ENCODE measurements around the gene CEP57. TPM values are rescaled to one million over a fixed set of nuclear protein-coding genes. Genes with fewer than 3 reads are reported as not detected.

CEP57 gene
- total and polyA plus RNA-seq, 2 donors (not counting 1 experiment from before 2014, with no cell fraction given) = 30.6 to 55.8 TPM

DNA sequence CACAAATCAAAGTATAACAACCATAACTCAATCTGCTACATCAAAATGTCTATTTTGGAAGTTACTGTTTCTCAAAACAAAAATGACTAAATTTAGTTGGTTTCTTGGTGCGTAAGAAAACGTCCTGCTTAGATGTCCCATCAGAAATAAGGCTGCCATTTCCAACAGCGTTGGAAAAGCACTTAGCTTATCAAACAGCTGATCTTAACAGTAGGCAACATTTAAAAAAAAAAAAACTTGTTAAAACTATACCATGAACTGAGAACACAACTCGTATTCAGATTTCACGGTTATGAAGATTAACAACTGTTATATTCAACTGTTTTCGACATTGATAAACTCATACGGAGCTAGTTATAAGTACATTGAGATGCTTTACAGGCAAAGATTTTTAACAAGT is 2.4 kb downstream of the CEP57 start:
- H3K4me1 ChIP-seq (ENCODE audit: control insufficient read depth, extremely low read depth, insufficient read depth, low read length) = peaks cover 2% of the 10 kb centered on the region
- no peak for TF ChIP-seq EZH2 (IDR thresholded peaks at IDR 0.05; ENCODE audit: low read length, missing control alignments)
- TF ChIP-seq, protein P1, sequence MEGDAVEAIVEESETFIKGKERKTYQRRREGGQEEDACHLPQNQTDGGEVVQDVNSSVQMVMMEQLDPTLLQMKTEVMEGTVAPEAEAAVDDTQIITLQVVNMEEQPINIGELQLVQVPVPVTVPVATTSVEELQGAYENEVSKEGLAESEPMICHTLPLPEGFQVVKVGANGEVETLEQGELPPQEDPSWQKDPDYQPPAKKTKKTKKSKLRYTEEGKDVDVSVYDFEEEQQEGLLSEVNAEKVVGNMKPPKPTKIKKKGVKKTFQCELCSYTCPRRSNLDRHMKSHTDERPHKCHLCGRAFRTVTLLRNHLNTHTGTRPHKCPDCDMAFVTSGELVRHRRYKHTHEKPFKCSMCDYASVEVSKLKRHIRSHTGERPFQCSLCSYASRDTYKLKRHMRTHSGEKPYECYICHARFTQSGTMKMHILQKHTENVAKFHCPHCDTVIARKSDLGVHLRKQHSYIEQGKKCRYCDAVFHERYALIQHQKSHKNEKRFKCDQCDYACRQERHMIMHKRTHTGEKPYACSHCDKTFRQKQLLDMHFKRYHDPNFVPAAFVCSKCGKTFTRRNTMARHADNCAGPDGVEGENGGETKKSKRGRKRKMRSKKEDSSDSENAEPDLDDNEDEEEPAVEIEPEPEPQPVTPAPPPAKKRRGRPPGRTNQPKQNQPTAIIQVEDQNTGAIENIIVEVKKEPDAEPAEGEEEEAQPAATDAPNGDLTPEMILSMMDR (conservative IDR thresholded peaks at IDR 0.05 in 1 of 2, IDR thresholded peaks at IDR 0.05 in 1 of 2; ENCODE audit: low read depth in 1 of 2, low read length in 2 of 2) = no peak
- H3K9ac ChIP-seq (ENCODE audit: insufficient read depth, low read length) = no peak overlapping the region
- no peak overlapping the region for H3K27ac ChIP-seq (ENCODE audit: insufficient read depth, low read length)
- H3K4me3 ChIP-seq (replicated peaks in 1 of 4; ENCODE audit: control extremely low read depth in 1 of 4, insufficient read depth in 1 of 4, low read depth in 3 of 4, low read length in 4 of 4) = no peak overlapping the region
- no peak overlapping the region for H2AFZ ChIP-seq (ENCODE audit: low read length)
- DNase-seq (ENCODE audit: low read depth in 2 of 2) = no peak
- no peaks in the 10 kb centered on the region for H4K20me1 ChIP-seq (ENCODE audit: control insufficient read depth, extremely low read depth, insufficient read depth, low read length)
- H3K36me3 ChIP-seq (ENCODE audit: control insufficient read depth, insufficient read depth, low read length) = no peaks in the 10 kb centered on the region
- no peaks in the 10 kb centered on the region for H3K27me3 ChIP-seq (ENCODE audit: control insufficient read depth, insufficient read depth, low read length)
- H3K79me2 ChIP-seq (ENCODE audit: control insufficient read depth, insufficient read depth, low read length) = peaks cover 49% of the 10 kb centered on the region
- H3K9me3 ChIP-seq (ENCODE audit: control insufficient read depth, insufficient read depth, low read depth, low read length) = no peaks in the 10 kb centered on the region
- no peak overlapping the region for H3K4me2 ChIP-seq (ENCODE audit: extremely low read depth, insufficient read depth, low read length)

DNA sequence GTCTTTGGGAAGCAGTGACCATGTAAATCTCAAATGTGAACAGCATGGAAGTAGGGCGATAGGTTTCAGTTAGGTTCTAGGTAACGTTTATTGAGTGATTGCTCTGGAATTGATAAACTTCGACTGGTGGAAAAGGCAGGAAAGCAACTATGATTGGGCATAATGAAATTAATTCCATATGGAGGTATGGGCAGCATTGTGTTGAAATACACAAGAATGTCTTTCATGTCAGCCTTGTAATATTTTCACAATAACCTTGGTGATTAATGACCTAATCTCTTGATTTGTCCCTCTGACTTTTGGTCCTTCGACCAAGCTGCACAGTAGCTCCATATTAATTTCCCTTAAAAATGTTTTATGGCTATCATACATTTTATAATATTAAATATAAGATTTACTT is 2.8 kb downstream of the CEP57 start:
- DNase-seq (ENCODE audit: low read depth in 2 of 2) = no peak
- Histone ChIP-seq H4K20me1 (ENCODE audit: control insufficient read depth, extremely low read depth, insufficient read depth, low read length) (no peaks in the 10 kb centered on the region), H2AFZ (ENCODE audit: low read length) (no peak overlapping the region), H3K27me3 (ENCODE audit: control insufficient read depth, insufficient read depth, low read length) (no peaks in the 10 kb centered on the region), H3K4me3 (replicated peaks in 1 of 4; ENCODE audit: control extremely low read depth in 1 of 4, insufficient read depth in 1 of 4, low read depth in 3 of 4, low read length in 4 of 4) (no peak overlapping the region), H3K36me3 (ENCODE audit: control insufficient read depth, insufficient read depth, low read length) (no peaks in the 10 kb centered on the region), H3K4me2 (ENCODE audit: extremely low read depth, insufficient read depth, low read length) (no peak overlapping the region), H3K9ac (ENCODE audit: insufficient read depth, low read length) (no peak overlapping the region), H3K27ac (ENCODE audit: insufficient read depth, low read length) (no peak overlapping the region), H3K9me3 (ENCODE audit: control insufficient read depth, insufficient read depth, low read depth, low read length) (no peaks in the 10 kb centered on the region), H3K4me1 (ENCODE audit: control insufficient read depth, extremely low read depth, insufficient read depth, low read length) (peaks cover 2% of the 10 kb centered on the region), H3K79me2 (ENCODE audit: control insufficient read depth, insufficient read depth, low read length) (peaks cover 44% of the 10 kb centered on the region)
- no peak for TF ChIP-seq EZH2 (IDR thresholded peaks at IDR 0.05; ENCODE audit: low read length, missing control alignments)
- TF ChIP-seq, protein P1 (conservative IDR thresholded peaks at IDR 0.05 in 1 of 2, IDR thresholded peaks at IDR 0.05 in 1 of 2; ENCODE audit: low read depth in 1 of 2, low read length in 2 of 2) = no peak

GRCh38 chr11:95794086-95794485 is 3.8 kb downstream of the CEP57 start:
- DNase-seq (ENCODE audit: low read depth in 2 of 2) = peak in 1 of 2 donors; percentile 20
- Histone ChIP-seq H3K27ac (ENCODE audit: insufficient read depth, low read length) (no peak overlapping the region), H3K4me2 (ENCODE audit: extremely low read depth, insufficient read depth, low read length) (no peak overlapping the region), H3K9me3 (ENCODE audit: control insufficient read depth, insufficient read depth, low read depth, low read length) (no peaks in the 10 kb centered on the region), H3K4me3 (replicated peaks in 1 of 4; ENCODE audit: control extremely low read depth in 1 of 4, insufficient read depth in 1 of 4, low read depth in 3 of 4, low read length in 4 of 4) (no peak overlapping the region), H3K9ac (ENCODE audit: insufficient read depth, low read length) (no peak overlapping the region), H2AFZ (ENCODE audit: low read length) (no peak overlapping the region), H3K27me3 (ENCODE audit: control insufficient read depth, insufficient read depth, low read length) (no peaks in the 10 kb centered on the region), H3K36me3 (ENCODE audit: control insufficient read depth, insufficient read depth, low read length) (no peaks in the 10 kb centered on the region), H4K20me1 (ENCODE audit: control insufficient read depth, extremely low read depth, insufficient read depth, low read length) (no peaks in the 10 kb centered on the region), H3K79me2 (ENCODE audit: control insufficient read depth, insufficient read depth, low read length) (peaks cover 41% of the 10 kb centered on the region), H3K4me1 (ENCODE audit: control insufficient read depth, extremely low read depth, insufficient read depth, low read length) (no peaks in the 10 kb centered on the region)
- TF ChIP-seq EZH2 (IDR thresholded peaks at IDR 0.05; ENCODE audit: low read length, missing control alignments) = no peak
- TF ChIP-seq, protein P1 (conservative IDR thresholded peaks at IDR 0.05 in 1 of 2, IDR thresholded peaks at IDR 0.05 in 1 of 2; ENCODE audit: low read depth in 1 of 2, low read length in 2 of 2) = no peak

Data from fibroblast of lung (primary cell).